Dendritic cell treated with granulocyte-macrophage colony-stimulating factor and Interleukin-4, amounts not matched to agents 40 ng/mL and 50 ng/mL, for 4 days (primary cell): Measurements from ENCODE around the gene PON3.

ENCODE experiments used
- H3K27ac Mint-ChIP-seq: one replicate; pipeline ENCODE4 v1.8.0; 2022; ENCODE audit warnings: mild to moderate bottlenecking, mixed read lengths
- H3K27me3 Mint-ChIP-seq: one replicate; pipeline ENCODE4 v1.8.0; 2022; ENCODE audit warnings: mild to moderate bottlenecking, mixed read lengths
- H3K36me3 Mint-ChIP-seq: one replicate; pipeline ENCODE4 v1.8.0; 2022; ENCODE audit warnings: low read depth, mixed read lengths
- H3K4me1 Mint-ChIP-seq: one replicate; pipeline ENCODE4 v1.8.0; 2022; ENCODE audit warnings: low read depth, mixed read lengths
- H3K4me3 Mint-ChIP-seq: one replicate; pipeline ENCODE4 v1.8.0; 2022; ENCODE audit warnings: mild to moderate bottlenecking, moderate library complexity, mixed read lengths
- H3K9me3 Mint-ChIP-seq: one replicate; pipeline ENCODE4 v1.8.0; 2022; ENCODE audit warnings: mixed read lengths
- intact Hi-C: fragments of 100-400 bp; cut with micrococcal nuclease; formaldehyde crosslinking; loops from one replicate; pipeline ENCODE4 v1.15.0; 2022

PON3 gene

DNA sequence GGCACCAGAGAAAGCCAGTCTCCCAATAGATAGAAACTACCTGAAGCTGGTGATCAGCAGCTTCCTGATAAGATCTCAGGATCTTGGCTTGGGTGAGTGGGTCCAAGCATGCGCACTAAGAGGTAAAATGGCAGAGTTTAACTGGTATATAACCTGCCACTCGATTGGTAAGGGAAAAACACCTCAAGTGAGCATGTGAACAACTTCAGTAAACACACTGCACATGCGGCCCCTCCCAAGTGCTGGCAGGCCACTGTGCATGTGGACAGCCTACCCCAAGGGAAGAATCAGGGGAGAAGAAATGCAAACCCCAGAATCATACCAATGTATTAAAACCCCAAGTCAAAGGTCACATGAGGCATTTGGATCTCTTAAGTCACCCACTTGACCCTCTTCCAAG is 54.1 kb downstream of the PON3 start:
- Mint-ChIP-seq H3K4me3 (no peak overlapping the region), H3K4me1 (no peaks in the 10 kb centered on the region), H3K27ac (no peak overlapping the region), H3K36me3 (no peaks in the 10 kb centered on the region), H3K27me3 (no peaks in the 10 kb centered on the region), H3K9me3 (no peaks in the 10 kb centered on the region)
- intact Hi-C loops, result no loop called here

DNA sequence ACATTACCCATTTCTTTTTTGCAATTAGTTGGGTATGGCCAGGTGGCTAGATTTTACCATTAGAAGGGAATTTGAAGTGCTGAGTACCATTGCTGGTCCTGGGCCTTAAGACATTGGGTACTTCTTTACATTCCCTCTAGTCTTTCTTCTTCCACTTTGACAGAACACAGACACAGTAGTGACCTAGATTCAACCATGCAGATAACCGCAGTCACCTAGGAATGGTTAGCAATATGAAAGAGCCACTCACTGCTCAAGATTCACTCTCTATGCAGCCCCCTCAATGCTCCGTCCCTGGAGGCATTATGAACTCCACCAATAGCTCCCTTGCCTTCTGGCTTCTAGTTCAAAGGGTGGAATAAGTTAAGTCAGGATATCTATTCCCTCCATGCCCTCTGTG is 55.7 kb downstream of the PON3 start:
- no peaks in the 10 kb centered on the region for H3K27me3 Mint-ChIP-seq

GRCh38 chr7:95338832-95339231 is 57.3 kb downstream of the PON3 start:
- Mint-ChIP-seq H3K27ac (no peak overlapping the region), H3K4me3 (no peak overlapping the region), H3K4me1 (no peaks in the 10 kb centered on the region), H3K27me3 (no peaks in the 10 kb centered on the region), H3K9me3 (no peaks in the 10 kb centered on the region), H3K36me3 (no peaks in the 10 kb centered on the region)
- intact Hi-C loops, result no loop called here

More for the DNA sequence above, 55.7 kb downstream of the PON3 start:
- H3K4me1 Mint-ChIP-seq, result no peaks in the 10 kb centered on the region
- intact Hi-C loops, result no loop called here
- H3K27ac Mint-ChIP-seq, result no peak overlapping the region
- H3K9me3 Mint-ChIP-seq, result no peaks in the 10 kb centered on the region
- no peak overlapping the region for H3K4me3 Mint-ChIP-seq
- no peaks in the 10 kb centered on the region for H3K36me3 Mint-ChIP-seq

GRCh38 chr7:95335093-95335492 is 61.1 kb downstream of the PON3 start:
- Mint-ChIP-seq H3K36me3 (no peaks in the 10 kb centered on the region), H3K4me1 (peaks cover 6% of the 10 kb centered on the region), H3K27ac (no peak overlapping the region), H3K4me3 (no peak overlapping the region), H3K27me3 (no peaks in the 10 kb centered on the region), H3K9me3 (no peaks in the 10 kb centered on the region)
- intact Hi-C loops, result no loop called here

DNA sequence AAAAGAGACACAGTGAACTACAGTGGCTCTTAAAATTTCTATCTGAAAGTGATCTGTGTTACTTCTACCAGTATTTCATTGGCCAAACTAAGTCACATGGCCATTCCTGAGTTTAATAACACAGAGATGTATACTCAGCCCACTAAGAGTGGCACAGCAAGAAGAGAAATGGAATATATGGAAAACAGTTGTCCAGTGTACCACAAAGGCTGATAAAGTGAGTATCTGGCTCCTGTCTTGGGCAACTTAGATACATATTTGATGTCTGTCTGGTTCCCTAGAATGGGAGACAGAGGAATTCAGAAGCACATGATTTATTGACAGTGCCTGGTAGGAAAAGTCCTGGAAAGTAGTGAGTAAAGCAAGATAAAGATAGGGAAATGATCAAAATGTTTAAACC is 61.7 kb downstream of the PON3 start:
- H3K9me3 Mint-ChIP-seq, result no peaks in the 10 kb centered on the region
- peaks cover 6% of the 10 kb centered on the region for H3K4me1 Mint-ChIP-seq
- no peaks in the 10 kb centered on the region for H3K27me3 Mint-ChIP-seq
- intact Hi-C loops, result no loop called here
- H3K4me3 Mint-ChIP-seq, result no peak overlapping the region
- H3K27ac Mint-ChIP-seq, result no peak overlapping the region
- no peaks in the 10 kb centered on the region for H3K36me3 Mint-ChIP-seq

DNA sequence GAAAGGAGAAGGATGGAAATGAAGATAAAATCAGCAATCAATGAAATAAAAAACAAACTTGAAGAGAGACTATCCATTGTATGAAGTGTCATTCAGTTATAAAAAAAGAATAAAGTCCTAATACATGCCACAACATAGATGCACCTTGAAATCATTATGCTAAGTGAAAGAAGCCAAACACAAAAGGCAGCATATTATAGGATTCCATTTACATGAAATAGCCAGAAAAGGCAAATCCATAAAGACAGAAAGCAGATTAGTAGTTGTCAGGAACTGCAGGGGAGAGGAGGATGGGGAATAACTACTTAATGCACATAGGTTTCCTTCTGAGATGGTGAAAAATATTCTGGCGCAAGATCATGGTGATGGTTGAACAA is 65.2 kb downstream of the PON3 start:
- H3K36me3 Mint-ChIP-seq, result no peaks in the 10 kb centered on the region
- no peak overlapping the region for H3K27ac Mint-ChIP-seq
- intact Hi-C loops, result no loop called here
- H3K9me3 Mint-ChIP-seq, result no peaks in the 10 kb centered on the region
- H3K27me3 Mint-ChIP-seq, result no peaks in the 10 kb centered on the region
- peak overlapping the region; percentile 37 for H3K4me3 Mint-ChIP-seq
- peaks cover 6% of the 10 kb centered on the region for H3K4me1 Mint-ChIP-seq

DNA sequence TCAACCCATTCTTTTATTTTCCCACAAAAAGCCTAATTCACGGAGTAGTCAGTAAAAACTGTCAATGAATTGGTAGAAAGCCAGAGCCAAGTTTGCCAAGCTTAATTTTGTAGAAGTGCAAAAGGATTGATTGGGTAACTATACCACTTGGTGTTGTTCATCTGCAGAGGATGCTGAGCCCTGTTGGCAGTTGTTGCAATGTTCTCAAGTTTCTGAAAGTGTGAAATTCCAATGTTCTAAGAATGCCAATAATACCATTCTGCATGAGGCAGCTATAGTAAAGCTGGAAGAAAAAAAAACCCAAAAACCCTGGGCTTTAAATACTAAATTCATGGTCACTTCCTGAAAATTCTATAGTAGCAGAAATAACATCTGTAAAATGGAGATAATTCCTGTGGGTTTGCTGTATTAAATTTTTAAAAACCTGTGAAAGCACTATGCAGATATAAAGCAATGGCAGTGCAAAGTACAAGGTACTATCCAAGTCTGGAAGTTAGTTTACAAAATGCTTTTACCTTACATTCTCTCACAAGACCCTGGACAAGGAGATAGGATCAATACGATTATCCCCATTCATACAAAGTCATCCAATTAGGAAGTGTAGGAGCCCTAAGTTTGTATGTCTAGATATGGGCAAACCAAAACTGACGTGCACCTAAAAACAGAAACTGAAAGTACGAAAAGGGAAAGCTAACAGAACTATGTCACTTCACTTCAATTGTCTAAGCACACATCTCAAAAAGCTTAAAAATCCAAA is 65.8 kb downstream of the PON3 start:
- Mint-ChIP-seq H3K36me3 (no peaks in the 10 kb centered on the region), H3K4me3 (peak overlapping the region; percentile 37), H3K27me3 (no peaks in the 10 kb centered on the region), H3K27ac (no peak overlapping the region), H3K9me3 (no peaks in the 10 kb centered on the region), H3K4me1 (peaks cover 6% of the 10 kb centered on the region)
- intact Hi-C loops, result no loop called here

GRCh38 chr7:95327356-95327755 is 68.8 kb downstream of the PON3 start:
- Mint-ChIP-seq H3K9me3 (no peaks in the 10 kb centered on the region), H3K4me1 (peaks cover 6% of the 10 kb centered on the region), H3K4me3 (no peak overlapping the region), H3K27me3 (peaks cover 1% of the 10 kb centered on the region), H3K36me3 (no peaks in the 10 kb centered on the region), H3K27ac (no peak overlapping the region)
- intact Hi-C loops, result no loop called here

- no peaks in the 10 kb centered on the region for H3K9me3 Mint-ChIP-seq
- H3K27ac Mint-ChIP-seq, result no peak within 1 kb of the TSS
- intact Hi-C loops, result no loop called here
- peaks cover 1% of the 10 kb centered on the region for H3K27me3 Mint-ChIP-seq
- no peak within 1 kb of the TSS for H3K4me3 Mint-ChIP-seq
- no peaks in the 10 kb centered on the region for H3K4me1 Mint-ChIP-seq
- no peaks in the 10 kb centered on the region for H3K36me3 Mint-ChIP-seq
Observed at GRCh38 chr7:95324431-95324830, 71.7 kb downstream of the PON3 start, which contains the start of gene PON1. Gene PON1, minus strand, starts transcription at chr7:95324532. Its CDS starts 57 bp downstream, at chr7:95324475.

- Mint-ChIP-seq H3K4me3 (no peak overlapping the region), H3K27me3 (peaks cover 1% of the 10 kb centered on the region), H3K36me3 (no peaks in the 10 kb centered on the region), H3K4me1 (no peaks in the 10 kb centered on the region), H3K9me3 (no peaks in the 10 kb centered on the region), H3K27ac (no peak overlapping the region)
- intact Hi-C loops, result no loop called here
Observed at GRCh38 chr7:95323410-95324129, 72.6 kb downstream of the PON3 start.

- Mint-ChIP-seq H3K4me3 (no peak overlapping the region), H3K27ac (no peak overlapping the region), H3K27me3 (peaks cover 1% of the 10 kb centered on the region), H3K4me1 (no peaks in the 10 kb centered on the region), H3K9me3 (no peaks in the 10 kb centered on the region), H3K36me3 (no peaks in the 10 kb centered on the region)
- intact Hi-C loops, result no loop called here
Observed at GRCh38 chr7:95322854-95323253, 73.3 kb downstream of the PON3 start.

- Mint-ChIP-seq H3K27ac (no peak overlapping the region), H3K36me3 (no peaks in the 10 kb centered on the region), H3K4me3 (no peak overlapping the region), H3K27me3 (peaks cover 1% of the 10 kb centered on the region), H3K9me3 (no peaks in the 10 kb centered on the region), H3K4me1 (no peaks in the 10 kb centered on the region)
- intact Hi-C loops, result no loop called here
Observed at GRCh38 chr7:95322396-95322795, 73.8 kb downstream of the PON3 start.

DNA sequence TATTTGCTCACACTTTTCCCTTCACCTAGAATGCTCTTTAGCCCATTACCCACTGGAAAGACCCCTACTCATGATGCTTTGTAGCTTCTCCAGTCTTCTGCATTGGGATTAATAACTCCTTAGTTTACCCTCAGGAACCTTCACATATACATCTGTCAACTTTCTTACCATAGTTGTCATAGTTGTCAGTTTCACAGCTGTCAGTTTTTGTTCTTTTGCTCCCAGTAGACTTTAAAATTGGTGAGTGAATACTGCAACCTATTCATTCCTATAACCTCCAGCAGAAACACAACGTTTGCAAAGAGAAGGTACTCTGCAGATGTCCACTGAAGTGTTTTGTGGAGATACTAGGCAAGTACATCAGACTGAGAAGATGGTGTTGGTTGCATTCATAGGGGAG is 74.5 kb downstream of the PON3 start:
- H3K4me3 Mint-ChIP-seq, result no peak overlapping the region
- H3K9me3 Mint-ChIP-seq, result no peaks in the 10 kb centered on the region

GRCh38 chr7:95320651-95321050 is 75.5 kb downstream of the PON3 start:
- no peak overlapping the region for H3K4me3 Mint-ChIP-seq
- H3K9me3 Mint-ChIP-seq, result no peaks in the 10 kb centered on the region
- H3K4me1 Mint-ChIP-seq, result no peaks in the 10 kb centered on the region
- peaks cover 1% of the 10 kb centered on the region for H3K27me3 Mint-ChIP-seq
- H3K27ac Mint-ChIP-seq, result no peak overlapping the region
- intact Hi-C loops, result no loop called here
- H3K36me3 Mint-ChIP-seq, result no peaks in the 10 kb centered on the region

More for the DNA sequence above, 74.5 kb downstream of the PON3 start:
- Mint-ChIP-seq H3K36me3 (no peaks in the 10 kb centered on the region), H3K27me3 (peaks cover 1% of the 10 kb centered on the region), H3K4me1 (no peaks in the 10 kb centered on the region), H3K27ac (no peak overlapping the region)
- intact Hi-C loops, result no loop called here
